ENCODE data around the gene WDR19. TPM values are rescaled to one million over a fixed set of nuclear protein-coding genes. Genes with fewer than 3 reads are reported as not detected.
"Not testable (repeated sequence)": the region's sequence is repeated elsewhere in the genome, so short reads cannot be mapped to it uniquely, and the experiment has no call there.

The WDR19 gene
- total RNA-seq = 10 to 100 TPM; 19.6 to 34.7 (median 25.2) TPM
- polyA plus RNA-seq = 10 to 100 TPM; 17.7 to 48.3 (median 24.0) TPM
- long read RNA-seq, donor 1, full-length matches to known transcripts = 1 of 1 reads
- long read RNA-seq, donor 1, partial matches to known transcripts = 0 of 1 reads
- long read RNA-seq, donor 1, other reads (novel, unspliced or antisense) = 0 of 1 reads
- long read RNA-seq, donor 2 = 0 reads

DNA sequence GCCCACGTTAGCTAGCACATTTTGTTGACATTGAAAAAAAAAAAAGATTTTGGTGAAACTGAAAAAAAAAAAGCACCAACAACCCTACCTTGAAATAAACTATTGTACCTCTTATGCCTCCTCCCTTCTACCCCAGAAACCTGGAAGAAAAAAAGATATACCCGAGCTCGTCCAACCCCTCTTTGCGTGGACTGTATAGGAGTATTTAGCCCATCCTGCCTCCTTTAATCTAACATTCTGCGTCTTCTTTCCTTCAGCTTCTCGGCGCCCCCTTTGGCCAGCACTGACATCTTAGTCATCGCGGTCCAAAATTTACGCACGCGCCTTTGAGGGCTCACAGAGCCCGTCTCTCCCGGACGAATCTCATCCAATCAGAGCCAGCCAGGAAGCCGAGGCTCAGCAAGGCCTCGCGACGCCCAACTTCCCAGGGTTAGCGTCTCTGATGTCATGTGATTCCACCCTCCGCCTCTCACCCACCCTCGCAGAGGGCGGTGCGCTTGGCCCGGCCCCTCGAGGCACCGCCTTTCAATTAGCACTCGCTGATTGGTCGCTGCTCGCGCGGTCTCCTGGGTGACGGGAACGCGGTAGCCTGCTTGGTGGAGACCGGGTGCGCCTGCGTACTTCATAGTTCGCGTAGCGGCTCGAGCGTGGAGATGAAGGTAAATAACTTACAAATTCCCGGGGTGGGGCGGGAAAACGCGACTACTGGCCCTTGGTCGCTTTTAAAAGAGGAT lies at the start of gene WDR19:
Gene WDR19, plus strand, starts transcription at position 625 of the 734 bp plus-strand sequence. Its CDS starts 29 bp downstream, at position 654.
- DNase-seq = peak; percentile 99
- peaks cover 0 to 6% (median 0%) of the 10 kb centered on the region in 6 donors for H3K36me3 ChIP-seq
- peak within 1 kb of the TSS in 7 of 8 donors; percentile 48 to 82 (median 78) for H3K27ac ChIP-seq
- intact Hi-C loops (cut with DNase I; ENCODE audit: low total_unique reads) = no loop called here
- H3K4me1 ChIP-seq = peaks cover 4 to 23% (median 17%) of the 10 kb centered on the region in 6 donors
- no peaks in the 10 kb centered on the region for H3K9me3 ChIP-seq
- peak within 1 kb of the TSS; percentile 82 to 97 (median 90) for H3K4me3 ChIP-seq
- no peaks in the 10 kb centered on the region for H3K27me3 ChIP-seq (replicated peaks in 1 of 7)
- 0 to 1% (median 1%) methylated on average over 48 of the region's 48 CpGs for WGBS, 5 donors
- TF ChIP-seq POLR2A (IDR thresholded peaks at IDR 0.05) (no peak), POLR2AphosphoS5 (IDR thresholded peaks at IDR 0.05) (peak; percentile 74 to 91 (median 86))
- TF ChIP-seq, protein P1, sequence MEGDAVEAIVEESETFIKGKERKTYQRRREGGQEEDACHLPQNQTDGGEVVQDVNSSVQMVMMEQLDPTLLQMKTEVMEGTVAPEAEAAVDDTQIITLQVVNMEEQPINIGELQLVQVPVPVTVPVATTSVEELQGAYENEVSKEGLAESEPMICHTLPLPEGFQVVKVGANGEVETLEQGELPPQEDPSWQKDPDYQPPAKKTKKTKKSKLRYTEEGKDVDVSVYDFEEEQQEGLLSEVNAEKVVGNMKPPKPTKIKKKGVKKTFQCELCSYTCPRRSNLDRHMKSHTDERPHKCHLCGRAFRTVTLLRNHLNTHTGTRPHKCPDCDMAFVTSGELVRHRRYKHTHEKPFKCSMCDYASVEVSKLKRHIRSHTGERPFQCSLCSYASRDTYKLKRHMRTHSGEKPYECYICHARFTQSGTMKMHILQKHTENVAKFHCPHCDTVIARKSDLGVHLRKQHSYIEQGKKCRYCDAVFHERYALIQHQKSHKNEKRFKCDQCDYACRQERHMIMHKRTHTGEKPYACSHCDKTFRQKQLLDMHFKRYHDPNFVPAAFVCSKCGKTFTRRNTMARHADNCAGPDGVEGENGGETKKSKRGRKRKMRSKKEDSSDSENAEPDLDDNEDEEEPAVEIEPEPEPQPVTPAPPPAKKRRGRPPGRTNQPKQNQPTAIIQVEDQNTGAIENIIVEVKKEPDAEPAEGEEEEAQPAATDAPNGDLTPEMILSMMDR (IDR thresholded peaks at IDR 0.05 in 8 of 11, conservative IDR thresholded peaks at IDR 0.05 in 3 of 11) = peak; percentile 14 to 75 (median 58)

DNA sequence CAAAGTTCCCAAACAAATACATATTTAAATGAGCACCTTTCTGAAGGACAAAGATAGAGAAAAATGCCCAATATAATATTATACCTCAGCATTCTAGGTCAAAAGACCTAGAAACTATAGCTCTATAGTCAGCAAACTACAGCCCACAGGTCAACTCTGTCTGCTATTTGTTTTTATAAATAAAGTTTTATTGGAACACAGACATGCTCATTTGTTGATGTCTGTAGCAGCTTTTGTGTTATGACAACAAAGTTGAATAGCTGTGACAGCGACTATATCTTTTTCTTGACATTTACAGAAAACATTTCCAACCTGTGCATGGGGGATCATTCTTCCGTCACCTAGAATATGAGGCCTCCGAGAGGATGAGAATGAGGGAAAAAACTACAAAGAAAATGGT lies 48.7 kb upstream of the WDR19 start:
- peaks cover 0 to 15% (median 8%) of the 10 kb centered on the region in 6 donors for H3K4me1 ChIP-seq
- DNase-seq = no peak
- no peaks in the 10 kb centered on the region for H3K9me3 ChIP-seq
- TF ChIP-seq POLR2AphosphoS5 (IDR thresholded peaks at IDR 0.05) (no peak), POLR2A (IDR thresholded peaks at IDR 0.05) (no peak)
- TF ChIP-seq, protein P1 (IDR thresholded peaks at IDR 0.05 in 8 of 11, conservative IDR thresholded peaks at IDR 0.05 in 3 of 11) = no peak
- no peaks in the 10 kb centered on the region for H3K27me3 ChIP-seq (replicated peaks in 1 of 7)
- H3K4me3 ChIP-seq = no peak overlapping the region
- intact Hi-C loops (cut with DNase I; ENCODE audit: low total_unique reads) = no loop called here
- no peak overlapping the region for H3K27ac ChIP-seq
- H3K36me3 ChIP-seq = no peaks in the 10 kb centered on the region
- 95 to 98% (median 98%) methylated on average over 3 of the region's 3 CpGs for WGBS, 5 donors

DNA sequence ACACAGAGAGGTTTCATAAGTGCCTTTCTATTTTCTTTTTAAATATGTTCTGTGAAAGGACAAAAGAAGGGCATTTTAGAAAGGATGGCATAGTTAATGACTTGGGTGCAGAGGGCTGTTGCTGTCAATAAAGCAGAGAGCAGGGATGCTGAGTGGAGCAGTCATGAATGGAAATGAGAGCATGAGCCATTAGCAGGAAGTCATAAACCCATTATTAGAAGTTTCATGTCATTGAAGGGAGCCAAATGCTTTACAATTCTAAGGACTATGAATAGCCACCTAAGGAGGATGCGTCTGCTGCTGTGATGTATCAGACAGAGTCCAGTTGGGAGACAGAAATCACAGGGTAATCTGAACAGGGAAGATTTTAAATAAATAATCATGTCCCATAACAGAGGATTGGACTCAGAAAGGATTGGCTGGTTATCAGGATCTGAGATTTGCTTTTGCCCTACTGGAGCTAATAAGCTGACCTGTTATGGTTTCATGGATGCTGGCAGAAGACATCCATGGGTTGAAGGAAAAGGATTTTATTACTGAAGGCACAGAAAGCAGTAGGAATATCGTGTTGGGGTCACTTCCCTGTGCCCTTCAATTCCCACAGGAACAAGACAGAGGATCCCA lies 47.5 kb upstream of the WDR19 start:
- Histone ChIP-seq H3K9me3 (no peaks in the 10 kb centered on the region), H3K4me1 (peaks cover 0 to 15% (median 8%) of the 10 kb centered on the region in 6 donors), H3K27me3 (replicated peaks in 1 of 7) (no peaks in the 10 kb centered on the region), H3K27ac (no peak overlapping the region), H3K4me3 (peak overlapping the region in 1 of 8 donors; percentile 21), H3K36me3 (no peaks in the 10 kb centered on the region)
- intact Hi-C loops (cut with DNase I; ENCODE audit: low total_unique reads) = loop anchor here (5.0 kb wide), 2 partner anchors 232 to 377 kb away; no protein-coding TSS in a partner anchor
- no peak for DNase-seq
- 46 to 69% (median 60%) methylated on average over 2 of the region's 2 CpGs for WGBS, 5 donors
- TF ChIP-seq POLR2A (IDR thresholded peaks at IDR 0.05) (no peak), POLR2AphosphoS5 (IDR thresholded peaks at IDR 0.05) (no peak)
- TF ChIP-seq, protein P1 (IDR thresholded peaks at IDR 0.05 in 8 of 11, conservative IDR thresholded peaks at IDR 0.05 in 3 of 11) = no peak

DNA sequence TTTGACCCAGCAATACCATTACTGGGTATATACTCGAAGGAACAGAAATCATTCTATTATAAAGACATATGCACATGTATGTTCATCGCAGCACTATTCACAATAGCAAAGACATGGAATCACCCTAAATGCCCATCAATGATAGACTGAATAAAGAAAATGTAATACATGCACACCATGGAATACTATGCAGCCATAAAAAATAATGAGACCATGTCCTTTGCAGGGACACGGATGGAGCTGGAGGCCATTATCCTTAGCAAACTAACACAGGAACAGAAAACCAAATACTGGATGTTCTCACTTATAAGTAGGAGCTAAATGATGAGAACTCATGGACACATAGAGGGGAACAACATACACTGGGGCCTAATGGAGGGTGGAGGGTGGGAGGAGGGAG lies 44.1 kb upstream of the WDR19 start:
- H3K4me3 ChIP-seq; H3K9me3 ChIP-seq; DNase-seq; H3K36me3 ChIP-seq; H3K27me3 ChIP-seq (replicated peaks in 1 of 7); H3K27ac ChIP-seq: not testable (repeated sequence)
- intact Hi-C loops (cut with DNase I; ENCODE audit: low total_unique reads) = loop anchor here (5.0 kb wide), 2 partner anchors 236 to 381 kb away; no protein-coding TSS in a partner anchor
- peaks cover 0 to 15% (median 8%) of the 10 kb centered on the region in 6 donors for H3K4me1 ChIP-seq
- 66 to 85% (median 83%) methylated on average over 3 of the region's 3 CpGs for WGBS, 5 donors

Data from spleen (tissue), 13 donors.